ENCODE results near the gene BCAS1. TPM values are rescaled to one million over a fixed set of nuclear protein-coding genes. Genes with fewer than 3 reads are reported as not detected.

The BCAS1 gene
- total RNA-seq, 1 experiment from 2014 or later = 3.1 TPM

DNA sequence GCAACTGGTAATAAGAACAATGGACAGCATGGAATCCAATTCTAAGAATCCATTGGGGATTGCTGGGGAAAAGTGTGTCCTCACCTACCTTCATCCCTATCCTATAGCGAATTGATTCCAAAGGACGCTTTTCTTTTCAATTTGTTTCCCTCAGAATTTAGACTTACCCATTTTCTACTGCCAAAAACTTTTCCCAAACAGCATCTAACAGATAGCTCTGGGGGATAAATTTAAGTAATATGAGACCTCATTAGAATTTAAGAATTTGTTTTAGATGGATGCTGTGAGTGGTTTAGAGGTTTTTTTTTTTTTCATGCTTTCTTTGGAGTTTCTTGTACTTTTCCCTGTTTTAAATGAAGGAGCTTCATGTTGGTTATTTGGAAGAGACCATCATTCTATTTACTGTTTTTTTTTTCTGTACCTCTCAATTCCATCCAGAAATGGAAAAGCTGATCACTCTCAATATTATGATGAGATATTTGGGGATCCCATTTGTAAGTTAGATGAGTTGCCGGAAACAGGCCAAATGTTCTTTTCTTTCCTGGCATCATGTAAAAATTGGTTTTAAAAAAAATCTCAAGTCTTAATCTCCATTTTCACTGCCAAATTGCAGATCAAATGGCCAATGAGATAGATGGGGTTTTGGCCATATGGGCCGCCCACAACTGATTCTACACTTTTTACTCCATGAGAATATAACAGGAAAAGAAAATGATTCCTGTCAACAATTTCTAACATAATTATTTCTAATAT lies 105.7 kb downstream of the BCAS1 start:
- intact Hi-C loops (cut with micrococcal nuclease; ENCODE audit: unreplicated experiment) = no loop called here

DNA sequence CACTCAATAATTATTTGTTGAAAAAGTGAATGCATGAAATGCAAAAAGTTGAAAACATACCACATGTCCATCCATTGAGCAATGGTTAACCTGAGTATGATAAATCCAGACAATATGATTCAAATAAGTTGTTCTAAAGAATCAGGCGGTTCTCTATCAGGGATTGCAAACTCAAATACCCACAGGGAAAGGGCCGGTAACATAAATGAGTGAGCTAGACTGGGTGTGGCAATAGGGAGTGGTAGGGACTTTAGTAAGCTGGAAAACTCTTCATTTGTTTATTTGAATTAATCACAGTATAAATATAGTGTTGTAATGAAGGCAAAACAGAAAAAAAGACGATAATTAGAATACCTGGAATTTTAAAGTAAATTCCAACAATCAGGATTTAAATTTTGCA lies 106.3 kb downstream of the BCAS1 start:
- CTCF ChIA-PET = no interaction called here
- TF ChIP-seq SIN3A (IDR thresholded peaks at IDR 0.05; ENCODE audit: borderline replicate concordance, insufficient read depth, low read depth, low read length) (no peak), POLR2AphosphoS5 (IDR thresholded peaks at IDR 0.05; ENCODE audit: low read depth, low read length) (no peak), CTCF (IDR thresholded peaks at IDR 0.05) (no peak), TCF7L2 (IDR thresholded peaks at IDR 0.05; ENCODE audit: low read depth, low read length) (no peak)
- TF ChIP-seq, protein P1, sequence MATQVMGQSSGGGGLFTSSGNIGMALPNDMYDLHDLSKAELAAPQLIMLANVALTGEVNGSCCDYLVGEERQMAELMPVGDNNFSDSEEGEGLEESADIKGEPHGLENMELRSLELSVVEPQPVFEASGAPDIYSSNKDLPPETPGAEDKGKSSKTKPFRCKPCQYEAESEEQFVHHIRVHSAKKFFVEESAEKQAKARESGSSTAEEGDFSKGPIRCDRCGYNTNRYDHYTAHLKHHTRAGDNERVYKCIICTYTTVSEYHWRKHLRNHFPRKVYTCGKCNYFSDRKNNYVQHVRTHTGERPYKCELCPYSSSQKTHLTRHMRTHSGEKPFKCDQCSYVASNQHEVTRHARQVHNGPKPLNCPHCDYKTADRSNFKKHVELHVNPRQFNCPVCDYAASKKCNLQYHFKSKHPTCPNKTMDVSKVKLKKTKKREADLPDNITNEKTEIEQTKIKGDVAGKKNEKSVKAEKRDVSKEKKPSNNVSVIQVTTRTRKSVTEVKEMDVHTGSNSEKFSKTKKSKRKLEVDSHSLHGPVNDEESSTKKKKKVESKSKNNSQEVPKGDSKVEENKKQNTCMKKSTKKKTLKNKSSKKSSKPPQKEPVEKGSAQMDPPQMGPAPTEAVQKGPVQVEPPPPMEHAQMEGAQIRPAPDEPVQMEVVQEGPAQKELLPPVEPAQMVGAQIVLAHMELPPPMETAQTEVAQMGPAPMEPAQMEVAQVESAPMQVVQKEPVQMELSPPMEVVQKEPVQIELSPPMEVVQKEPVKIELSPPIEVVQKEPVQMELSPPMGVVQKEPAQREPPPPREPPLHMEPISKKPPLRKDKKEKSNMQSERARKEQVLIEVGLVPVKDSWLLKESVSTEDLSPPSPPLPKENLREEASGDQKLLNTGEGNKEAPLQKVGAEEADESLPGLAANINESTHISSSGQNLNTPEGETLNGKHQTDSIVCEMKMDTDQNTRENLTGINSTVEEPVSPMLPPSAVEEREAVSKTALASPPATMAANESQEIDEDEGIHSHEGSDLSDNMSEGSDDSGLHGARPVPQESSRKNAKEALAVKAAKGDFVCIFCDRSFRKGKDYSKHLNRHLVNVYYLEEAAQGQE (IDR thresholded peaks at IDR 0.05; ENCODE audit: insufficient read depth in 1 of 2, low read depth in 2 of 2, low read length in 1 of 2) = no peak
- DNase-seq (ENCODE audit: low read depth, low spot score) = no peak

More for the DNA sequence above, 105.7 kb downstream of the BCAS1 start:
- no peaks in the 10 kb centered on the region for H3K36me3 ChIP-seq (ENCODE audit: control insufficient read depth, insufficient read depth, low read length)
- H3K27me3 ChIP-seq (ENCODE audit: control insufficient read depth, insufficient read depth, low read length) = no peaks in the 10 kb centered on the region
- ChIA-PET POLR2A (no interaction called here), CTCF (no interaction called here)
- BruUV-seq (replicated peaks) = no TSS peak
- peaks cover 11% of the 10 kb centered on the region; the same call in 1 of the 2 replicates for H3K4me1 ChIP-seq (ENCODE audit: control insufficient read depth, insufficient read depth, low read length)
- DNase-seq (ENCODE audit: low read depth, low spot score) (no peak), ATAC-seq (no peak)
- in situ Hi-C loops (cut with HindIII; ENCODE audit: low pct_unique_long_range_greater_than_20kb, low sequenced_read_pairs) = no loop called here
- H3K27ac ChIP-seq (ENCODE audit: low read length) = no peak overlapping the region
- H3K9me3 ChIP-seq (ENCODE audit: control insufficient read depth, insufficient read depth, low read depth, low read length) = no peaks in the 10 kb centered on the region
- TF ChIP-seq TCF7L2 (IDR thresholded peaks at IDR 0.05; ENCODE audit: low read depth, low read length) = no peak
- TF ChIP-seq, protein P1 (IDR thresholded peaks at IDR 0.05; ENCODE audit: insufficient read depth in 1 of 2, low read depth in 2 of 2, low read length in 1 of 2) = no peak
- H3K4me3 ChIP-seq (ENCODE audit: low read depth in 2 of 2, low read length in 2 of 2) = no peak overlapping the region

More for the DNA sequence above, 106.3 kb downstream of the BCAS1 start:
- Histone ChIP-seq H3K27ac (ENCODE audit: low read length) (no peak overlapping the region), H3K9me3 (ENCODE audit: control insufficient read depth, insufficient read depth, low read depth, low read length) (no peaks in the 10 kb centered on the region), H3K36me3 (ENCODE audit: control insufficient read depth, insufficient read depth, low read length) (no peaks in the 10 kb centered on the region), H3K27me3 (ENCODE audit: control insufficient read depth, insufficient read depth, low read length) (no peaks in the 10 kb centered on the region), H3K4me3 (ENCODE audit: low read depth in 2 of 2, low read length in 2 of 2) (no peak overlapping the region), H3K4me1 (ENCODE audit: control insufficient read depth, insufficient read depth, low read length) (peaks cover 11% of the 10 kb centered on the region; the same call in 1 of the 2 replicates)
- BruUV-seq (replicated peaks) = no TSS peak
- POLR2A ChIA-PET = no interaction called here
- intact Hi-C loops (cut with micrococcal nuclease; ENCODE audit: unreplicated experiment) (no loop called here), in situ Hi-C loops (cut with HindIII; ENCODE audit: low pct_unique_long_range_greater_than_20kb, low sequenced_read_pairs) (no loop called here)
- no peak for ATAC-seq

Measured in Panc1 (cell line).